ENCODE data around the gene GRK1.

Gene GRK1

GRCh38 chr13:113632706-113633484 is 34.1 kb upstream of the GRK1 start:
- DNase-seq, result no peak

GRCh38 chr13:113633485-113633873 is 33.5 kb upstream of the GRK1 start:
- no peak for DNase-seq

- DNase-seq, result no peak
These were observed 32.6 kb upstream of the GRK1 start for GRCh38 chr13:113634279-113635047.

- no peak for DNase-seq
These were observed 32.0 kb upstream of the GRK1 start for GRCh38 chr13:113635048-113635420.

GRCh38 chr13:113635709-113636108 is 31.3 kb upstream of the GRK1 start:
- DNase-seq, result no peak

- DNase-seq, result no peak
These were observed 30.6 kb upstream of the GRK1 start for GRCh38 chr13:113636266-113636963.

GRCh38 chr13:113637262-113638160 is 29.5 kb upstream of the GRK1 start:
- DNase-seq, result no peak

- no peak for DNase-seq
These were observed 28.8 kb upstream of the GRK1 start for GRCh38 chr13:113638173-113638746.

GRCh38 chr13:113638806-113639205 is 28.2 kb upstream of the GRK1 start:
- DNase-seq, result no peak

- DNase-seq, result no peak
These were observed 27.3 kb upstream of the GRK1 start for GRCh38 chr13:113639616-113640262.

- DNase-seq, result no peak
These were observed 25.6 kb upstream of the GRK1 start for GRCh38 chr13:113641426-113641825.

- DNase-seq, result no peak
These were observed 24.5 kb upstream of the GRK1 start for GRCh38 chr13:113642563-113642962.

- DNase-seq, result no peak
These were observed 23.4 kb upstream of the GRK1 start for GRCh38 chr13:113643593-113643992.

GRCh38 chr13:113644800-113645199 is 22.2 kb upstream of the GRK1 start:
- DNase-seq, result no peak

- no peak for DNase-seq
These were observed 21.7 kb upstream of the GRK1 start for GRCh38 chr13:113645329-113645728.

- no peak for DNase-seq
These were observed 20.6 kb upstream of the GRK1 start for GRCh38 chr13:113646376-113646775.

GRCh38 chr13:113646921-113647340 is 20.1 kb upstream of the GRK1 start:
- no peak for DNase-seq

- DNase-seq, result no peak
These were observed 19.4 kb upstream of the GRK1 start for GRCh38 chr13:113647351-113648215.

GRCh38 chr13:113648216-113648610 is 18.8 kb upstream of the GRK1 start:
- no peak for DNase-seq

- DNase-seq, result no peak
These were observed 17.8 kb upstream of the GRK1 start for GRCh38 chr13:113649212-113649611.

GRCh38 chr13:113650275-113650674 is 16.7 kb upstream of the GRK1 start:
- DNase-seq, result no peak

Data from retina (tissue), 1 donor.